ENCODE measurements around the gene HES7.

The HES7 gene

GRCh38 chr17:8072341-8072728 is 51.6 kb downstream of the HES7 start:
- H2AFZ ChIP-seq (ENCODE audit: low read depth, low read length) = no peak overlapping the region
- no peaks in the 10 kb centered on the region for H3K36me3 ChIP-seq (replicated peaks; ENCODE audit: low read depth, low read length)
- H3K79me2 ChIP-seq (ENCODE audit: low read length) = no peaks in the 10 kb centered on the region
- H3K4me1 ChIP-seq (ENCODE audit: low read length) = peaks cover 19% of the 10 kb centered on the region
- no peak overlapping the region for H3K9ac ChIP-seq (ENCODE audit: low read length)
- no peaks in the 10 kb centered on the region for H3K9me3 ChIP-seq (ENCODE audit: insufficient read depth, low read length)
- TF ChIP-seq EZH2phosphoT487 (IDR thresholded peaks at IDR 0.05; ENCODE audit: low read depth) = no peak
- no peak for TF ChIP-seq CTCF (IDR thresholded peaks at IDR 0.05; ENCODE audit: low read depth, low read length)
- no peak overlapping the region for H3K4me2 ChIP-seq (ENCODE audit: low read length)
- no peak overlapping the region for H3K27ac ChIP-seq (ENCODE audit: low read length)
- peaks cover 12% of the 10 kb centered on the region for H3K27me3 ChIP-seq (ENCODE audit: low read depth, low read length)
- no peak overlapping the region for H3K4me3 ChIP-seq (ENCODE audit: low read length)
- no peaks in the 10 kb centered on the region for H4K20me1 ChIP-seq (ENCODE audit: insufficient read depth, low read length)

- H3K27ac ChIP-seq (ENCODE audit: low read length) = no peak overlapping the region
- H3K4me3 ChIP-seq (ENCODE audit: low read length) = no peak overlapping the region
- TF ChIP-seq EZH2phosphoT487 (IDR thresholded peaks at IDR 0.05; ENCODE audit: low read depth) (no peak), CTCF (IDR thresholded peaks at IDR 0.05; ENCODE audit: low read depth, low read length) (no peak)
- H3K9ac ChIP-seq (ENCODE audit: low read length) = no peak overlapping the region
- no peaks in the 10 kb centered on the region for H3K36me3 ChIP-seq (replicated peaks; ENCODE audit: low read depth, low read length)
- no peaks in the 10 kb centered on the region for H3K79me2 ChIP-seq (ENCODE audit: low read length)
- H3K4me2 ChIP-seq (ENCODE audit: low read length) = no peak overlapping the region
- H3K4me1 ChIP-seq (ENCODE audit: low read length) = peaks cover 19% of the 10 kb centered on the region
- H2AFZ ChIP-seq (ENCODE audit: low read depth, low read length) = no peak overlapping the region
- H3K27me3 ChIP-seq (ENCODE audit: low read depth, low read length) = peaks cover 12% of the 10 kb centered on the region
- no peaks in the 10 kb centered on the region for H3K9me3 ChIP-seq (ENCODE audit: insufficient read depth, low read length)
- no peaks in the 10 kb centered on the region for H4K20me1 ChIP-seq (ENCODE audit: insufficient read depth, low read length)
Measured at GRCh38 chr17:8071496-8071895, 52.4 kb downstream of the HES7 start.
